ENCODE results near the gene SCAMP5.

SCAMP5 gene

GRCh38 chr15:74976159-74976558 is 19.2 kb upstream of the SCAMP5 start:
- DNase-seq (ENCODE audit: low read depth in 2 of 2): no peak

DNA sequence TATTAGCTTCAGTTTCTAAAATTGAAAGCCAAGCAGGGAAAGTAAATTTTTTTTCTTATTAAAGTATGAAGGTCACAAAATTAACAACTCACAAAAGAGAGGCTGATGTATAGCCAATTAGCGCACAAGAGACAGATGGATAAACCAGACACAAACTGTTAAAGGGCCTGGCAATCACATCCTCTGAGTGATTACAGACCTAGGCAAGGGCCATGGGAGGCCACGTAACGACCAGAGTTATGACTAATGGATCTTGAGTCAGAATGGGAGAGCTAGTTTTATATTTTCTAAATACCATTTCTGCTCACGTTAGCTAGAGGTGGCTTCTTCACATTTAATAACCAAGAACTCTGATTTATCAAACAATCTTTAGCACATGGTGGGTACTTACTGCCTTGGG is 17.8 kb upstream of the SCAMP5 start:
- no peak for DNase-seq (ENCODE audit: low read depth in 2 of 2)

- DNase-seq (ENCODE audit: low read depth in 2 of 2): no peak
Observed at GRCh38 chr15:74978077-74978476, 17.3 kb upstream of the SCAMP5 start.

DNA sequence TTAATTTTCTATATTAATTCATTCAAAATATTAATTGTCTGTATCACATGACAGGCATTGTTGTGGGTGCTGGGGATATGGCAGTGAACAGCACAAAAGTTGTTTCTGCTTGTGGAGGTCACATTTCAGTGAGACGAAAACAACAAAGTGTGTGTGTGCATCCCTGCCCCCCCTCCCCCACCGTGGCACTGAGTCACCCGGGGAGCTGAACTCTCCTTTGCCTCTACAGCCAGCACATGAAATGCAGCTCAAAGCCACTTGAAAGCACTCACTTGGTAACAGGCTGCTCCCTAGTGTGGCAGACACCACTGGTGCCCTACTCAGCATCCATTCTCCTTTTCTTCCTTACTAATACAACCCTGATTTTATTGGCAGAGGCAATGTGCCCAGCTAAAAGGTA is 16.9 kb upstream of the SCAMP5 start:
- DNase-seq (ENCODE audit: low read depth in 2 of 2): no peak

DNA sequence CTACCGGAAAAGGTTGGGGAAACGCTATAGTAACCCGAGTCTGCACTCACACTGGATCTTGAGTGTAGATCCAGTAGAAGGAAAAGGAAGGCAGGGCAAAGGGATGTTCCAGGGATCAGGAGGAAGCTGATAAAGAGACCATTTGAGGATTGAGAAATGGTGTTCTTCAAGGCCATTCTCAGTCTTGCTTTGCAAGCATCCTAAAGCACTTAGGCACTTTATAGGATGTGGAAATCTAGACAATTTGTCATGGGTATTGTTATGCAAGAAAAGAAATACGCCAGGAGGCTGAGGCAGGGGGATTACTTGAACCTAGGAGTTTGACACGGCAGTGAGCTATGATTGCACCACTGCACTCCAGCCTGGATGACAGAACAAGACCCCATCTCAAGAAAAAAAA is 13.2 kb upstream of the SCAMP5 start:
- no peak for DNase-seq (ENCODE audit: low read depth in 2 of 2)

DNA sequence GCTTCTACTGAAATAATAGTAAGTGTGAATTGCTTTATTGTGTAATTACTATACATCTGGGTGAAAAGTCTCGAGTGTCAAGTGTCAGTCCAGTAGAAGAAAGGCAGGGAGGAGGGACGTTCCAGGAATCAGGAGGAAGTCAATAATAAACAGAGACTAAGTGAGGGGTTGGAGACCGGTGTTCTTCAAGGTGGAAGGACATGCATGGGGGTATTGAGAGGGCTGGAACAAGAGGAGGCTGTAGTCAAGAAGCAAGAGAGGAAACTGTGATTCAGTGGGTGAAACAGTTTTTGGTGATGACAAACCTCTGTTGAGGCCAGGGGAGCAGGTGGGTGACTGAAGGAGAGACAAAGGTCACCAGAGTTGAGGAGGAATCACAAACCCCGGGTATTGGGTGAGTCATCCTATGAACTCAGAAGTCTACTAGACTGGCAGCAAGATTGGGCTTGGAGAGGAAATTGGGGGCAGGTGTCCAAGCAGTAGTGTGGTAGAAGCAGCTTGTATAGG is 11.6 kb upstream of the SCAMP5 start:
- no peak for DNase-seq (ENCODE audit: low read depth in 2 of 2)

DNA sequence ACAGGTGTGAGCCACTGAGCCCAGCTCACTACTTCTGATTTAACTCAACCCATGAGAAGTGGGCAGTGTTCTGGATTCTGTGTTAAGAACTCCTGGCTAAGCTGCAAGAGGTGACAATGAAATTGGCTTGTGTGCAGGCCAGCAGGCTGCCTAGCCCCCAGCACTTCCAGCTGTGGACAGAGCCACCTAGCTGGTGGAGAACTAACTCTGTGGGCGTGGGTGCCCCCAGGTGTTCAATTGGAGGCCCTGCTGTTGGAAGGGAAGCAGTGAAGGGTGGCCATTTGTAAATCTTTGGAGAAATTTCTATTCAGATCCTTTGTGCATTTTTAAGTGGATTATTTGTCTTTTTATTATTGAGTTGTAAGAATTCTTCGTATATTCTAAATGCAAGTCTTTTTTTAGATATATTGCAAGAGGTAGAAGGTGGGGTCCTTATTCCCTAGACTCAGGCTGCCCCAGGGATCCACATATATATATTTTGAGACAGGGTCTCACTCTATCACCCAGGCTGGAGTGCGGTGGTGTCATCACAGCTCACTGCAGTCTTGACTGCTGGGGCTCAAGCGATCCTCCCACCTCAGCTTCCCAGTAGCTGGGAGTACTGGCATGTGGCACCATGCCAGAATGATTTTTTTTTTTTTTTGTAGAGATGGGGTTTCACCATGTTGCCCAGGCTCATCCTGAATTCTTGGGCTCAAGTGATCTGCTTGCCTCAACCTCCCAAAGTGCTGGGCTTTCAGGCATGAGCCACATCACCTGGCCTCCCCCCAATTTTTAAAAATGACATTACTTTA is 7.2 kb upstream of the SCAMP5 start:
- no peak for DNase-seq (ENCODE audit: low read depth in 2 of 2)

- no peak for DNase-seq (ENCODE audit: low read depth in 2 of 2)
Observed at GRCh38 chr15:74989527-74989926, 5.8 kb upstream of the SCAMP5 start.

- no peak for DNase-seq (ENCODE audit: low read depth in 2 of 2)
Observed at GRCh38 chr15:74992619-74993018, 2.7 kb upstream of the SCAMP5 start.

GRCh38 chr15:74994236-74994635 is 1.1 kb upstream of the SCAMP5 start:
- no peak for DNase-seq (ENCODE audit: low read depth in 2 of 2)

GRCh38 chr15:74994685-74995084 is 678 bp upstream of the SCAMP5 start:
- no peak for DNase-seq (ENCODE audit: low read depth in 2 of 2)

- no peak for DNase-seq (ENCODE audit: low read depth in 2 of 2)
Observed at GRCh38 chr15:74995779-74996765, 709 bp downstream of the SCAMP5 start.

DNA sequence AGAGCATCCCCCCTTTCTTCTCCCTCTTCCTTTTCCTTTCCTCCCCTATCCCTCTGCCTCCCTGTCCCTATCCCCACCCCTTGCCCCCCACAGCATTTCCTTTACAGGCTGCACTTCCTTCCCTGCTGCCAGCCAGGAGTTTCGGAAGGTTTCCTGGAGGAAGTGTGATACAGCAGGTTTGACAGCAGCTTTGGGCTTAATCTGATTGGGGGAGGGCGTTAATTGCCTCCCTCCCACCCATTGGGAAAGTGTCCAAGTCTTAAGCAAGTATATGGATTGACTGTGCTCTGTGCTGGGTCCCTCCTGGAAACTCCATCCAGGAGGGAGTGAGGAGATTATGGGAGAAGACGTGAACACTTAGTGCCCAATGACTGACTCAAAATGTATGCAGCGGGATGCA is 1.8 kb downstream of the SCAMP5 start:
- DNase-seq (ENCODE audit: low read depth in 2 of 2): no peak

DNA sequence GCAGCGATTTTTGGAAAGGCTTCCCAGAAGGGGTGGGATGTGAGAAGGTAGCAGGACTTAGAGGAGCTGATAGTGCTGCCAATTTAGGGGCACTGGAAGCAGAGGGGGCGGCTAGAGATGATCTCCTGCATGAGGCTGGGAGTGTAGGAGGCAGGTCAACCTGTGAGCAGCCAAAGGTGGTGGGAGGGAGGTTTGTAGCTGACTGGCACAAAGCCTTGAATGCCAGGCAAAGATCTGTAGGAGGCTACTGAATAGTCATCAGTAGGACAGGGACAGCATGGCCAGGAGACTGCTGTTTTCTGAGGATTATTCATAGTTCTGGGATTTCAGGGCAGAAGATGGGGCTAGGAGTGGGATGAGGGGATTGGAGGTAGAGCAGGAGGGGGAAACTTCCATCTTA is 2.2 kb downstream of the SCAMP5 start:
- no peak for DNase-seq (ENCODE audit: low read depth in 2 of 2)

GRCh38 chr15:75001310-75001709 is 5.9 kb downstream of the SCAMP5 start:
- DNase-seq (ENCODE audit: low read depth in 2 of 2): no peak

- no peak for DNase-seq (ENCODE audit: low read depth in 2 of 2)
Observed at GRCh38 chr15:75002398-75002797, 7.0 kb downstream of the SCAMP5 start.

DNA sequence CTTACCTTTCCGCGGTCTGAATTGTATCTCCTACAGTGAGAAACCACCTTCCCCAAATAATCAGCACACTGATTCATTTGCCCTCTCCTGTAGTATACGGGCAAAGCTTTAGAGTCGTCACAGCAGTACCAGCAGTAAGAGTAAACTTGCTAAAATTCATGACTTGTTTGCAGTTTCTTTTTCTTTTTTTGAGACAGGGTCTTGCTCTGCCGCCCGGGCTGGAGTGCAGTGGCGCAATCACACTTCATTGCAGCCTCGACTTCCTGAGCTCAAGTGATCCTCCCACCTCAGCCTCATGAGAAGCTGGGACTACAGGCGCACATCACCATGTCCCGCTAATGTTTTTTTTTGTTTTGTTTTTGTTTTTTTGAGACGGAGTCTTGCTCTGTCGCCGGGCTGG is 11.9 kb downstream of the SCAMP5 start:
- no peak for DNase-seq (ENCODE audit: low read depth in 2 of 2)

DNA sequence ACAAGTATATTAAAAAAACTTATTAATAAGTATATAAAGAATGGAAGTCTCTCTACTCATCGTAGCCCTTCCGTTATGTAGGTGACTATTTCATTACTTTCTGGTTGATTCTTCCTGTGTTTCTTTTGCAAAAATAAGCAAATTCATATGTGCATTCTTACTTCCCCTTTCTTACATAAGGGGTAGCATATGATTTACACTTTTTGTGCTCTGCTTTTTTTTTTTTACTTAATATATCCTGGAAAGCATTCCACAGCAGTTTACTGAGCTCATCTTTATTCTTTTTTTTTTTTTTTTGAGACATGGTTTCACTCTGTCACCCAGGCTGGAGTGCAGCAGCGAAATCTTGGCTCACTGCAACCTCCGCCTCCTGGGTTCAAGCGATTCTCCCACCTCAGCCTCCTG is 12.9 kb downstream of the SCAMP5 start:
- no peak for DNase-seq (ENCODE audit: low read depth in 2 of 2)

DNA sequence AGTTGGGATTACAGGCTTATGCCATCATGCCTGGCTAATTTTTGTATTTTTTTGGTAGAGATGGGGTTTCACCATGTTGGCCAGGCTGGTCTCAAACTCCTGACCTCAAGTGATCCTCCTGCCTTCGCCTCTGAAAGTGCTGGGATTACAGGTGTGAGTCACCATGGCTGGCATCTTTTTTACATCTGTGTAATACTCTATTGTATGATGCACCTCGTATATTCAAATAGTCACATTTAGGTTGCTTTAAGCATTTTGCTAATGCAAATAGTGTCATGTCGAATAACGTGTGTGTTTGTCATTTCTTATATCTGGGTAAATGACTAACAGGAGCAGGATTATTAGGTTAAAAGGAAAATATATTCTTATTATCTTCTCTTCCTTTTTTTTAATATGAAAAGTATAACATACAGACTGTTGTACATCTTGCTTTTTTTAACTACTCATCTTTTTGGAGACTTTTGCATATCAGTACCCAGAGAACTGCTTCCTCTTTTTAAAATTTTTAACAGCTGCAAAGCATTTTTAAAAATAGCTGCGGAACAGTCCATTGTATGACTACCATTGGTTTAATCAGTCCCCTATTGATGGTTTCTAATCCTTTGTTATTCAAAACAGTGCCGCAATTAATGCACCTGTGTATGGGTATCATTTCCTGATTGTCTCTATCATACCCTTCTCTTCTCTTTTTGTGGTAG is 13.4 kb downstream of the SCAMP5 start:
- no peak for DNase-seq (ENCODE audit: low read depth in 2 of 2)

DNA sequence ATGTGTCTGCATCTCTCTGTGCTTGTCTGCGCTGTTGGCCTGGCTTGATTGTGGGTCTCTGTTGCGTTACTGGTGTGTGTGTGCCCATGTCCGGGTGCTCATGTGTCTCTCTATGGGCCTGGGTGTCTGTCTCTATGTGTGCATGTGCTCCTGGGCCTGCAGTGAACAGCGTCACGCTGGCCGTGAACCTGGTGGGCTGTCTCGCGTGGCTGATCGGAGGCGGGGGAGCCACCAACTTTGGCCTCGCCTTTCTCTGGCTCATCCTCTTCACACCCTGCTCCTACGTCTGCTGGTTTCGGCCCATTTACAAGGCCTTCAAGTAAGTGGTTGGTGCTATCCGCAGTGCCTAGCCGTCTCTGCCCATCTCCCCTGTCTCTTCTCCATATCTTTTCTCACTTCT is 21.1 kb downstream of the SCAMP5 start:
- no peak for DNase-seq (ENCODE audit: low read depth in 2 of 2)

DNA sequence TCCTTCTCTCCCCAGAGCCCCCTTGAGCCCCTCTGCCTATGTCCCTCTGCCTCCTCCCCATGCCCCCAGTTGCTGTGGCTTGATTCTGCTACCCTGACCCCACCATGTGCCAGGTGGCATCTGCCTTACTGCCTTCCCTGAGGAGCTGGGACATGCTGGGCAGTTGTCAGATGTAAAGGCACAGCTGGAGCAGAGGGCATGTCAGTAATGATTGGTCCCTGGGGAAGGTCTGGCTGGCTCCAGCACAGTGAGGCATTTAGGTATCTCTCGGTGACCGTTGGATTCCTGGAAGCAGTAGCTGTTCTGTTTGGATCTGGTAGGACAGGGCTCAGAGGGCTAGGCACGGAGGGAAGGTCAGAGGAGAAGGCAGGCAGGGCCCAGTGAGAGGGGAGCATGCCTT is 24.6 kb downstream of the SCAMP5 start:
- DNase-seq (ENCODE audit: low read depth in 2 of 2): no peak

DNA sequence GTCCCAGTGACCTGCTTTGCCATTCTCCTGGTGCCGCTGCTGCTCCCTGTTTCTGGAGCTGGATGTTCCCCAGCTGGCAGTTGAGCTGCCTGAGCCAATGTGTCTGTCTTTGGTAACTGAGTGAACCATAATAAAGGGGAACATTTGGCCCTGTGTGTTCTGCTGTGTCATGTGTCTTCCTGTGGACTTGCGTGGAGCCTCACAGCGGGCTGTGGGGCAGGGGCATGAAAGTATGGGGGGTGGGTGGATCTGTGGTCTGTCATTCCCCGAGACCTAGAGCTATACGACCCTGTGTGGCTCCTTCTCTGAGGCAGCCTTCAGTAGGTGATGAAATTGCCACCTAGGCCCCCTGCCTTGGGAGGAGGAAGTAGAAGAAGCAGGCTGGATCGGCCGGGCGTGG is 26.0 kb downstream of the SCAMP5 start:
- no peak for DNase-seq (ENCODE audit: low read depth in 2 of 2)
